Vagina (tissue), 2 donors: ENCODE results near the gene CKAP2L.

Experiments
- CTCF ChIP-seq, 3 experiments: fragments of 450-650 bp in 2 of 3; fragments of 200-600 bp in 1 of 3; sonication (generic) in 1 of 3; IDR thresholded peaks; one replicate each; pipeline ENCODE4 v1.5.1; 2017 to 2019; ENCODE audit warnings: antibody characterized with exemption in 3 of 3, mild to moderate bottlenecking in 2 of 3, moderate library complexity in 2 of 3
- POLR2A ChIP-seq, 2 donors: fragments of 450-650 bp; IDR thresholded peaks; one replicate each; pipeline ENCODE4 v1.6.1; 2017; ENCODE audit warnings: antibody characterized with exemption in 2 of 2, mild to moderate bottlenecking in 2 of 2, moderate library complexity in 2 of 2
- POLR2AphosphoS5 ChIP-seq, 2 donors: sonication (generic); formaldehyde crosslinking; IDR thresholded peaks; one replicate each; pipeline ENCODE4 v1.9.0; 2017; ENCODE audit warnings: antibody characterized with exemption in 2 of 2, mild to moderate bottlenecking in 2 of 2, low read depth in 1 of 2; ENCODE audit not compliant: insufficient read depth in 1 of 2

DNA sequence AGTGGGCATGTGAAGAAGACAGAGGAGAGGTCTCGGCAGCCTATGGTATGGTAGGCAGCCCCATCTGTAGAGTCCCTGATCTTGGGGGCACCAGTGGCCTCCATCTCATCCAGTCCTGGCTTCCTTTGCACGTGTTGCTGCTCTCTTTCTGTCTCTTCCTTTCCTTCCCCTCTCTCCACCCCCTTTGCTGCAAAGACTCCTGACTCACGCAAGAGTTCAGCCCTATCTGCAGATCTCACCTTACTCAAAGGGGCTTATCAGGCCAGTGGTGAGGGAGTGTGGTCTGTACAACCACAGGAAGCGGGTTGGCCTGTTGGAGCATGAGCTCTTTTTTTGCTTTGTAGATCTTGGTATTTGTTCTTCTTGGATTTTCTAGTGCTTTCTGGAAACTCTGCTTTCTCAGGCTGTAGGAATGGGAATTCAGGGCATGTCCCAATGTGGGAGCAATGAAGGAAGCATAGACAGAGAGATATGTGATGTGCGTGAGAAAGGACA, 58.2 kb downstream of the CKAP2L start:
- TF ChIP-seq POLR2AphosphoS5 (IDR thresholded peaks at IDR 0.05; ENCODE audit: insufficient read depth in 1 of 2, low read depth in 1 of 2) (no peak), CTCF (IDR thresholded peaks at IDR 0.05) (no peak), POLR2A (IDR thresholded peaks at IDR 0.05) (no peak)
